Measurements from ENCODE around the gene EMX1.

DNA sequence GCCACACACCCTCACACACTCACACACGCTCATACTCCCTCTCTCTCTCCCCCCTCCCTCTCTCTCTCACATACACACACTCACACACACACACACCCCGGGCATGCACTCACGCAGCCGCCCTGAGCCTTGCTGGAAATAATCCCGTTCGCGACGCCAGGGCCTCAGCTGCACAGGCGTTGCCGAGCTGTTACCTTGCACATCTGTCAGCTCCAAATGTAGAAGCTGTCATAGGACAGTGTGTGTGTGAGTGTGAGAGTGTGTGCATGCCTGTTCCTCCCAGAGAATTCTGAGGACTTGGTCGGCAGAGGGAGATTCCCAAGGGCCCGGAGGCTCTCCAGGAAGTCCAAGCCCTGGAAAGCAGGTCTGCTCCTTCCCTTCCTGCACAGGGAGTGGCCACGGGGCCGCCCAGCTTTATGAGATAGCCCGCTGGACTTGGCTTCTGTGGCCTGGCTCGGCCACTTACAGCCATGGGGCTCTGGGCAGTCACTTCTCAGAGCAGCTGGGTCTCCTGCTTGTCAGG lies 21.5 kb upstream of the EMX1 start:
- TF ChIP-seq POLR2A (IDR thresholded peaks at IDR 0.05; ENCODE audit: low read length): no peak
- no peak for TF ChIP-seq GATA1 (IDR thresholded peaks at IDR 0.05; ENCODE audit: low read depth, low read length)

Measured in erythroblast (primary cell).